A673 (cell line): ENCODE data around the gene IL17REL. TPM values are rescaled to one million over a fixed set of nuclear protein-coding genes. Genes with fewer than 3 reads are reported as not detected.

Experiments
- BruUV-seq: library from RNA; stranded (reverse); fragments of 400-500 nt; replicated peaks from 2 replicates; lab custom pipeline; 2021; lab: Mats Ljungman, UMichigan
- CTCF ChIA-PET: fragments of 300-600 bp; sonication (Branson Sonifier 250); formaldehyde crosslinking; loops from one replicate; lab custom pipeline; 2022; ENCODE audit warnings: antibody characterized with exemption; lab: Charles Lee
- POLR2A ChIA-PET: fragments of 300-600 bp; sonication (Branson Sonifier 250); formaldehyde crosslinking; loops from one replicate; lab custom pipeline; 2022; ENCODE audit warnings: antibody characterized with exemption; ENCODE audit not compliant: low non-redundant PET; lab: Charles Lee
- DNase-seq: peaks from one replicate; pipeline ENCODE4 v3.0.0-alpha.2; 2015; ENCODE audit warnings: low spot score
- H3K27ac ChIP-seq: fragments of 200-600 bp; sonication (generic); 2 replicates; pipeline ENCODE4 v1.5.1; 2016; ENCODE audit warnings: mixed run types, low read depth, mild to moderate bottlenecking, mixed read lengths, antibody characterized with exemption, low read length; ENCODE audit not compliant: poor library complexity, severe bottlenecking
- H3K27me3 ChIP-seq: fragments of 200-600 bp; sonication (generic); replicated peaks from 2 replicates; pipeline ENCODE4 v1.6.1; 2017; ENCODE audit warnings: mixed run types, low read depth, mild to moderate bottlenecking, mixed read lengths, antibody characterized with exemption, low read length; ENCODE audit not compliant: insufficient read depth, poor library complexity
- H3K36me3 ChIP-seq: fragments of 200-600 bp; sonication (generic); 2 replicates; pipeline ENCODE4 v1.6.1; 2016; ENCODE audit warnings: mixed run types, mild to moderate bottlenecking, mixed read lengths, antibody characterized with exemption, low read length; ENCODE audit not compliant: insufficient read depth, poor library complexity, severe bottlenecking
- H3K4me1 ChIP-seq: fragments of 200-600 bp; sonication (generic); 2 replicates; pipeline ENCODE4 v1.6.1; 2017; ENCODE audit warnings: mixed run types, mild to moderate bottlenecking, mixed read lengths, antibody characterized with exemption, low read length; ENCODE audit not compliant: insufficient read depth, poor library complexity, severe bottlenecking
- H3K4me3 ChIP-seq: fragments of 200-600 bp; sonication (generic); 2 replicates; pipeline ENCODE4 v1.5.1; 2016; ENCODE audit warnings: low read depth, mixed run types, mild to moderate bottlenecking, mixed read lengths, low read length; ENCODE audit not compliant: poor library complexity, severe bottlenecking
- H3K9me3 ChIP-seq: fragments of 200-600 bp; sonication (generic); 2 replicates; pipeline ENCODE4 v1.6.1; 2016; ENCODE audit warnings: mixed run types, low read depth, mild to moderate bottlenecking, mixed read lengths, antibody characterized with exemption, low read length; ENCODE audit not compliant: poor library complexity, severe bottlenecking
- CTCF ChIP-seq: fragments of 300-800, 200-600 bp; sonication (generic); conservative IDR thresholded peaks from 2 replicates; pipeline ENCODE4 v1.5.1; 2017; ENCODE audit warnings: low read depth, mild to moderate bottlenecking, antibody characterized with exemption, low read length, moderate library complexity, mixed read lengths
- EZH2 ChIP-seq: fragments of 200-600 bp; sonication (generic); IDR thresholded peaks from 2 replicates; pipeline ENCODE4 v1.6.1; 2017; ENCODE audit warnings: borderline replicate concordance, low read depth, mild to moderate bottlenecking, mixed read lengths, antibody characterized with exemption, low read length; ENCODE audit not compliant: poor library complexity, severe bottlenecking
- intact Hi-C: fragments of 100-400 bp; cut with micrococcal nuclease; formaldehyde crosslinking; loops from one replicate; pipeline ENCODE4 v1.10.0; 2022; ENCODE audit not compliant: unreplicated experiment
- total RNA-seq: library from RNA; stranded (reverse); gene quantifications from 2 replicates; pipeline ENCODE4 v1.2.3, GENCODE V29; 2021

Gene IL17REL
- total RNA-seq, 1 experiment from 2014 or later, result not detected

DNA sequence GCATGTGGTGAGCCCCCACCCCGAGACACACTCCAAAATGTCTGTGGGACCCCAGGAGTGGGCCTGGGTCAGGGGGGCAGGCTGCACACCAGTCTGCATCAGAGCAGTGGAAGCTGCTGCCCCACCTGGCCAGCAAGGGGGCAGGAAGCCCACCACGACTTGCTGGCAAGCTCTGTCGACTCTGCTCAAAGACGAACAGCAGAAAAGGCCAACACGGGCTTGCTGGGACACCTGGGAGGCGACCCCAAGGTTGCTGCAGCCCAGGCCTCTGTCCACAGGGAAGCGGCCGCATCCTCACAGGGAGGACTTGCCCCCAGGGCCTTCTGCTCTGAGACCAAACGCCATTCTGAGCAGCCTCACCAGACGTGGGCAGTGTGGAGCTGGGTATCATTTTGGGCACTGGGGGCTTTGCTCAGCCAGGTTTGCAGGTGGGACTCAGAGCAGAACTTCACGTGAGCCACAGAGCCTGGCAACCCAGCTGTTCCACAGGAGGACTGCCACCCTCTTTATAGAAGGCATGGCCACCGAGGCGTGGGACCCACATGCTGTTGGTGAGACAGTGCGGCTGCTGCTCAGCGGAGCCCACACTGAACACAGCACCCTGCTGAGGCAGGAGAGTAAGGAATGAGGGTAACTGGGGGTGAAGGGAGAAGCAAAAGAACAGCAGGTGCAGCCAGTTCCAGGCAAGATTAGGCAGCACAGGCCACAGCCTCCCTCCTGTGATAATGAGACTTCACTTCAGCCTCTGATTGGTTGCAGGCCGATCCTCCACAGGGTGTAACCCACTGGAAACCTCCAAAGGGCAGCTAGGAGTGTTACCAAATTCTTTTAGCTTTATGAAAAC is 11.0 kb downstream of the IL17REL start:
- BruUV-seq, result no TSS peak
- intact Hi-C loops, result no loop called here
- no peaks in the 10 kb centered on the region for H3K9me3 ChIP-seq
- no peak overlapping the region for H3K4me3 ChIP-seq
- POLR2A ChIA-PET, result no interaction called here
- H3K27ac ChIP-seq, result no peak overlapping the region
- peak; percentile 61 for DNase-seq
- CTCF ChIA-PET, result interaction anchor here (0.6 kb wide), 1 partner anchor 20 kb away, joined by 17 read pairs; no protein-coding TSS in a partner anchor
- no peaks in the 10 kb centered on the region for H3K36me3 ChIP-seq
- TF ChIP-seq CTCF (no peak), EZH2 (no peak)
- no peaks in the 10 kb centered on the region for H3K27me3 ChIP-seq
- peaks cover 11% of the 10 kb centered on the region for H3K4me1 ChIP-seq

DNA sequence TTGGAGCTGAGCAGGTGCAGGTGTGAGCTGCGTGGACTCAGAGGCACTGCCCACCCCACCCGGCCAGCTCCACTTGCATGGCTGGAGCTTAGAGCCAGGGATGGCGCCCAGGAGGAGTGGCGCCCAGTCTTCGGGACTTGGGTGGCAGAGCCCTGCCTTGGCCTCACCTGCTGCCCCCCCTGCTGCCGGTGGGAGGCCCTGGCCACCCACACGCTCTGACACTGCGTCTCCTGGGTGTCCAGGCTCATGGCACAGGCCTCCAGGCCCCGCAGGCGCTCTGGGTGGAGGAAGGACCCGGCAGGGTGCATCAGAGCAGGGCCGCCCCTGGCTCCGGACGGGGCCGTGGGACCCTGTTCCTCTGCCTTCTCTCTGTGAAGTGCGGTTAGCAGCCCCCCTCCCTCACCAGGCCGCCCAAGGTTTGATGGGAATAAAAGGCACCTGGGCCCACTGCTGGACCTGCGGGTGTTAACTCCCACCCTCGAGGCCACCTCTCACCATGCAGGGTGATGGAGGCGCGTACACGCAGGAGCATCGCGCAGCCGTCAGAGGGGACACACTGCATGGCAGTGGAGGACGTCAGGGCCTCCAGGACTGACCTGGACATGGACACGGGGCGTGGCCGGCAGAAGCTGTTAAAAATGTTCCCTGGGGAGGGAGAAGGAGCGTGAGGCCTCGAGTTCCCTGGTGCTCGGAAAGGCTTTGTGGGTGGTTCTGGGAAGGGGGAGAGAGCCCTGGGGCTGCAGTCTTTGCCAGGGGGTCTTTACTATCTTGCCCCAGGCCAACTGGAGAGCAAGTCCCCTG is 11.8 kb downstream of the IL17REL start:
- Histone ChIP-seq H3K27ac (no peak overlapping the region), H3K36me3 (no peaks in the 10 kb centered on the region), H3K9me3 (no peaks in the 10 kb centered on the region), H3K4me1 (peaks cover 11% of the 10 kb centered on the region), H3K4me3 (no peak overlapping the region), H3K27me3 (no peaks in the 10 kb centered on the region)
- POLR2A ChIA-PET, result no interaction called here
- intact Hi-C loops, result no loop called here
- CTCF ChIA-PET, result interaction anchor here (0.6 kb wide), 1 partner anchor 20 kb away, joined by 17 read pairs; no protein-coding TSS in a partner anchor
- no TSS peak for BruUV-seq
- no peak for TF ChIP-seq EZH2
- no peak for TF ChIP-seq CTCF
- DNase-seq, result no peak

DNA sequence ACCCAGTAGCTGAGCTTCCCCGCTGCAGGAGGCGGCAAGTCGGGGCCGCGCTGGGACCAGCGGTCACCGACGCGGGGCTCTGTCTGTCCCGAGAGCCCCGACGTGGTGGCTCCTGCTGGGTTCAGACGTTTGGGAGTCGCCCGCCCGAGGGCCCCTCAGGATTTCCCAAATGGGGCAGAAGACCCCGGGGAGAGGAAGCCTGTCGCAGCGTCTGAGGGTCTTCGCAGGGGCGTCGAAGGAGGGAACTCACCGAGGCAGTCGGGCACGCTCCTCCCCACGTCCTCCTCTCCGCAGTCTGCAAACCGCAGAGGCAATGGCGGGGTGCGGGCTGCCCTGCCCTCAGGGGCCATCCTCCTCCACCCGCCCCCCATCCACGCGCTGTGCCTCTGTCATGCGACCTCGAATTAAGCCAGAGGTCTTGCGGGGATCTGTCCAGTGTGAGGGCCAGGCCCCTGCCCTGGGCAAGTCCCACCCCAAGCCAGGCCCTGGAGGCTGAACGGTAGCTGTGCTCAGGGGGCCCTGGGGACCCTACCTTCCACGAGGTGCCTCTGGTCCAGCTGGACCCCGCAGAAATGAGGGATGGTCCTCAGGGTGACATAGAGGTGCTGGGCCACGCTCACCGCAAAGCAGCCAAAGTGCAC is 12.5 kb downstream of the IL17REL start:
- ChIA-PET CTCF (no interaction called here), POLR2A (no interaction called here)
- intact Hi-C loops, result no loop called here
- H3K4me3 ChIP-seq, result no peak overlapping the region
- peaks cover 11% of the 10 kb centered on the region for H3K4me1 ChIP-seq
- no peaks in the 10 kb centered on the region for H3K27me3 ChIP-seq
- TF ChIP-seq CTCF (no peak), EZH2 (no peak)
- no peaks in the 10 kb centered on the region for H3K9me3 ChIP-seq
- H3K27ac ChIP-seq, result no peak overlapping the region
- no peak for DNase-seq
- no TSS peak for BruUV-seq
- H3K36me3 ChIP-seq, result no peaks in the 10 kb centered on the region
